Gastroesophageal sphincter (tissue), 3 donors: ENCODE results near the gene FBH1.

Experiments used
- CTCF ChIP-seq, 4 experiments: fragments of 200-600 bp in 2 of 4; fragments of 450-650 bp in 2 of 4; sonication (generic) in 1 of 4; IDR thresholded peaks; one replicate each; pipeline ENCODE4 v1.5.1; 2017 to 2019; ENCODE audit warnings: antibody characterized with exemption in 4 of 4, mild to moderate bottlenecking in 2 of 4, moderate library complexity in 2 of 4
- EP300 ChIP-seq: sonication (generic); formaldehyde crosslinking; IDR thresholded peaks from one replicate; pipeline ENCODE4 v1.6.1; 2017; ENCODE audit warnings: antibody characterized with exemption, mild to moderate bottlenecking
- POLR2A ChIP-seq, 2 donors: fragments of 450-650 bp; IDR thresholded peaks; one replicate each; pipeline ENCODE4 v1.6.1; 2017; ENCODE audit warnings: antibody characterized with exemption in 2 of 2, mild to moderate bottlenecking in 2 of 2, moderate library complexity in 1 of 2
- POLR2AphosphoS5 ChIP-seq: sonication (generic); formaldehyde crosslinking; IDR thresholded peaks from one replicate; pipeline ENCODE4 v1.6.1; 2017; ENCODE audit warnings: antibody characterized with exemption

- TF ChIP-seq POLR2A (IDR thresholded peaks at IDR 0.05) (no peak), CTCF (IDR thresholded peaks at IDR 0.05) (no peak), EP300 (no peak), POLR2AphosphoS5 (no peak)
Measured at GRCh38 chr10:5951721-5952407, 61.8 kb downstream of the FBH1 start.
